HUDEP-2 (cell line): ENCODE data around the gene NUP214.
"Not testable (repeated sequence)": the region's sequence is repeated elsewhere in the genome, so short reads cannot be mapped to it uniquely, and the experiment has no call there.

Experiments used
- DNase-seq, 76 experiments: peaks; one replicate each; lab custom pipeline; 2025; ENCODE audit not compliant: unreplicated experiment in 76 of 76; lab: John Stamatoyannopoulos, UW

Gene NUP214

DNA sequence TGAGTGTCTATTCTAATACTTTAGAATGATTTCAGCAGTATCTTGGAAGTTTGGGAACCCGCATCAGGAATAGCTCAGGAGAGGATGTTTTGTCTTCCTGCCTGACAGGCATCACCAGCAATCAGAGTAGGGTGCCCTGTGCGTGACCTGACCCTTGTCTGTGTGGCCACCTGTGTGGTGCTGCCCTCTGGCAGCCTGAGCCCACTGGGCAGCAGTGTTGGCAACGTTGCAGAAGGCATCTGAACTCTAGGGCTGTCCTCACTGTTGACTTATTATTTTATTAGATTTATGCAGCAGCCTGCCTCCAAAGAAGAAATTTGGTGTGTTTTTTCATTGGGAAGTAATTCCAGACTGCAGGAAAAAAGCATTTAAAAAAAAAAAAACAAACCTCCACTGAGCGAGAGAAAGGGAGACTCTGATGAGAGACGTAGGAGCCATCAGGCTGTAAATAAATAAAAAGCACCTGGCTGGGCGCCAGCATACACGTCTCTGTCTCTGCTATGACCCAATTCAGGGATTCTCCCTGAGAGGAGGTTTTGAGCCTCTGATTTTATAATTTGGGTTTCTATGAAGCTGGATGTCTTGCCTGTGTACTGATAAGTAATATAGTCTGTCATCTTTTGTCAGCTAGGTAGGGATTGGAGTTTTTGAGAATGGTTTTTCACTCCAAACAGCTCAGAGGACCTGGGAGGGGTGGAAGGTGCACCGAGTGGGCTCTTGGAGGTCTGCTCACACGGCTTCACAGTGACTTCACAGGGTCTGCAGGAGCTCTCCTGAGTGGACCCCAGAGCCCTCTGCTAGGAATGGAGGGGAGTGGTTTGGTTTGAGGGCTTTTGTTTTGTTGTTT is 101.9 kb downstream of the NUP214 start:
- no peak for DNase-seq

DNA sequence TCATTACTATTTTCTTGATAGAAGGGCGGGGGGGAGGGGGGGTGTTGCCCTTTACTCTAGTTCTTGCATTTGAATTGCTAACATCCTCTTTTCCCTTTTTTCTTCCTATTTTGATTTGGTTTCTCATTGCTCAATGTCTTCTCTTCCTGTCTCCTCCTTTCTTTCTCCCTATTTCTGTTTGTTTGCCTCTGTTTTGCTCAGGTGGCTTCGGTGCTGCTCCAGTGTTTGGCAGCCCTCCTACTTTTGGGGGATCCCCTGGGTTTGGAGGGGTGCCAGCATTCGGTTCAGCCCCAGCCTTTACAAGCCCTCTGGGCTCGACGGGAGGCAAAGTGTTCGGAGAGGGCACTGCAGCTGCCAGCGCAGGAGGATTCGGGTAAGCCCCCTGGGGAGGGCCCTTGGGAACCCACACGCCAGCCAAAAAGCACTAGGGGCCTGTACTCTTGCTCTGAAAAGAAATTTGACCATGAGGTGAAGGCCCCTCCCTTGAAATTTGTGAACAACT is 102.6 kb downstream of the NUP214 start:
- DNase-seq, result no peak

DNA sequence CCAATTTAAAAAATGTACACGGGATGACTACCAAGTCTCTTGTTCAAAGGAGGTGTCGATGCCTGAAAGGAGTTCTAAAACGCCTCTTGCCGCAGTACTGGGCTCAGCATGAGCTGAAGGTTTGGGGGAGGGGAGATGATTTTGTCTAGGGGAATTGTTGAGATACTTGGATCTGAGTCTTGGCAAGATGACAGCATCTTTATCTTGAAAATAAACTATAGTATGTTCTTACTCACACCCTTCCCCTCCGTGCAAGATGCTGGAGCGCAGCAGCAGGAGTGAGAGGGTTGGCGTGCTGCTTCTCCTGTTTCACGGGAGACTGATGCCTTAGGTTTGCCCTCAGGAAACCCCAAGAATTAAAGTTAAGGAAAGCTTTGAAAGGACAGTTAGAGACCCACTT is 103.6 kb downstream of the NUP214 start:
- peak in 7 of 76 experiments; percentile 1 to 41 (median 13) for DNase-seq

DNA sequence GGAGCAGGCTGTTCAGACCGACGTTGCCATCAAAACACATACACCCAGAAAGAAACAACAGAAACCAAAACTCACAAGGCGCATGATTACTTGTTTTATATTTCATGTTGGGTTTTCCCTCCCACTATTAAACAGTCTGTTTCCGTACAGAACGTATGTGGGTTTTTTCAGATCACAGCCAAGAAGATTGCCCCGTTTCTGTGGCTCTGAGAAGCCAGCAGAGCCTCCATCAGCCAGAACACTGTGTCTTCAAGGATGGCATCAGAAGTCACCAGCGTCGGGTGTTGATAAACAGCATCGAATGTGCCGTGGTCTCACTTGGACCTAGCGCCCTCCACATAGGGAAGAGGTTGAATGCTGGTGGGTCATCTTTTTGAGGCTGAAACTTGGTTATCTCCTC is 108.2 kb downstream of the NUP214 start:
- no peak for DNase-seq

DNA sequence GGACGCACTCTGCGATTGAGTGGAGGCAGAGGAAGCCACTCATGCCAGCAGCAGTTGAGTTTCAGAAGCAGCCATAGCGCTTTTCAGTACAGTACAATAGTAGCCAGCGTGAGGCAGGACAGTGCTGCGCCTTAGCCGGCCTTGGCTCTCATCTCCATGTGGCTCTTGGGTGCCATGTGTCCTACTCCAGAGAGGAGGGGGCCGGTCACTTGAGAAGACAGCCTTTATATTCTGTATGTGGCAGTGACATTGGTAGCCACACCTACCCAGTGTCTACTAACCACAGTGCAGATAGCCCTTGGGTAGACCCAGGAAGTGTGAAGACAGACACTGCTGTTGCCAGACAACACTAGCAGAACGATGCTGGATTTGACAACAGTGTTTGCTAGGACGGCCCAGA is 108.6 kb downstream of the NUP214 start:
- DNase-seq, result peak in 1 of 76 experiments; percentile 4

DNA sequence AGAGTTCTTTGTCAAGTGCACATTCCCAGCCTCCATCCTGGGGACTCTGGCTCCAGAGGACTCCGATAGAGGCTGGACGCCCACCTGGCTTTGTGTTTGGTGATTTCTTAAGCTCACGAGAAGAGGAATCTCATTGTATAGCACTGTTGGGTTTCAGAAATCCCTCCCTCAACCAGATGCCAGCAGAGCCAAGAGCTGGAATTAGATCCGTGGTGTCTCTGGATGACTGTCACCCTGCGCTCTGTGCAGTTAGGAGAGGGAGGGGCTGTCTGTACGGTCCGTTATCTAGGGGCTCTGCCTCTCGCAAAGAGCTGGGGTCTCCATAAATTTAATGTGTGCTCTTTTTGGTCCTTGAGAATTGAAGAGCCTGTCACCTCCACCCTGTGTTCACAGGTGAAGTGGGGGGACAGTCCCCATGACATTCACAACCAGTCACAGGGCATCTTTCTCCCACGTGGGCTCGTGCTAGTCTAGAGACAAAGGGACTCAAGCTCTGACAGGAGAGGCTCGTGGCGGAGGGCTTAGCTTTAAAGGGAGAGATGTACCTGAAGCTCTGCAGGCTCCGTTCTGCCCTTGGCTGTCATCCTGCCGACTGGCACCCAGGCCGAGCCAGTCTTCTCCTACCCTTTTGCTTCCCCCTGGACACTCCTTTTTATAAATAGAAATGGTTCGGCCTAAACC is 109.6 kb downstream of the NUP214 start:
- no peak for DNase-seq

DNA sequence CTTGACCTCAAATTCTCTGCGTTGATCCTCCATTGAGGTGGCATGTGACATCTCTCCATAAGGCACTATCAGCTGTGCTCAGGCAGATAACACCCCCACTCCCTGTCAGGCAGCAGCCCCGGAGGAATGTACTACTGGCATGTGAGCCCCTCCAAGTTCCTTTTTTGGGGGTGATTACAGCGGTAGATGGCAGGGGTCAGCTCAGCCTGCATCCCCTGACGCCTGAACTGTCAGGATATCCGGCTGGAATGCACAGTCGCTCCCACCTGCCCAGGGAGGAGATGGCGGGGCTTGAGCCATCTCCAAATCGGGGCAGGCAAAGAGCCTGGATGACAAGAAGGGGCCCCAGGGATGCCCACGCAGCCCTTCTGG is 110.1 kb downstream of the NUP214 start:
- peak in 19 of 76 experiments; percentile 6 to 49 (median 18) for DNase-seq

DNA sequence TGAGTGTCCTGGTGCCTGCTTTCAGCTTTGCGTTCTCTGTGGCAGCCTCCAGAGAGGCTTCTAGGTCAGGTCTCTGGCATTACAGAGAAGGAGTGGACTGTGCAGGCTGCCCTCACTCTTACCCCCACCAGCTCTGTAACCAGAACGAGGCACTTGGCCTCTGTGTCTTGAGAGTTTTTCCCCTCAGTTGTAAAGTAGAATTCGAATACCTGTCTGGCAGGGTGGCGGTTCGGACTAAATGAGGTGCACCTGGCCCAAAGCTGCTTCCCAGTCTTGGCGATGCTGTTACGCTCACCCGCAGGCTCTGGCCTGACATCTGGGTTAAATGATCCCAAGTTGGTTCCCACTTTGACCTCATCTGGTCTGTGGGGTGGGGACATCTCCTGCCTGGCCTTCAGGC is 110.8 kb downstream of the NUP214 start:
- no peak for DNase-seq

DNA sequence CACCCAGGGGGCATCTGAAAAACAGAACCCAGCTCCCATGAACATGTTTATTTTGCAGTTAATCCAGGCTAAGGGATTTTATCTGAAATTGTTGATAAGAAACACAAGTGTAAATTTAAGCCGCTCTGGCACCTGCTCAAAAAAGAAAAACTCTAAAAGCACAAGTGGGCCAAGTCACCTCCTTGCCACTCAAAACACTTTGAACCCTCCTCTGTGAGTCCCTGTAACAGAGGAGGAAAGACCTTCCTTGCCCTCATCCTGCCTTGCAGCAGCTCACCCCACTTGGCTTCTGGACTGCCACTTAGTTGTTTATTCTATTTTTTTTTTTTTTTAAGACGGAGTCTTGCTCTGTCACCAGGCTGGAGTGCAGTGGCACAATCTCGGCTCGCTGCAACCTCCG is 111.4 kb downstream of the NUP214 start:
- DNase-seq, result no peak

DNA sequence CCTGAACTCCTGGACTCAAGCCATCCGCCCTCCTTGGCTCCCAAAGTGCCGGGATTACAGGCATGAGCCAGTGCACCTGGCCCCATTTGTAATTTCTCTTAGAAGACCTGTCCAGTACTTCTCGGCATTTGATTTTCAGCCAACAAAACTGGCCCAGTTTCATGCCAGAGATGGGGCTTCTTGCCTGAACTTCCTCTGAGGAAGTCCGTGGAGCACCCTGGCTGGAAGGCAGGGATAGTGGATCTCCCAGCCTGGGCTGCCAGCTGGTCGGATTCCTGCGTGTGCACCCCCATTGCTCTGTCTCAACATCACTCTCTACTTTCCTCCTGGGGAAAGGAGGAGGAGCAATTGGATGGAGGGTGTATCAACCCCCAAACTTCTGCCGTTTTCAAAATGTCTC is 111.9 kb downstream of the NUP214 start:
- DNase-seq, result no peak

DNA sequence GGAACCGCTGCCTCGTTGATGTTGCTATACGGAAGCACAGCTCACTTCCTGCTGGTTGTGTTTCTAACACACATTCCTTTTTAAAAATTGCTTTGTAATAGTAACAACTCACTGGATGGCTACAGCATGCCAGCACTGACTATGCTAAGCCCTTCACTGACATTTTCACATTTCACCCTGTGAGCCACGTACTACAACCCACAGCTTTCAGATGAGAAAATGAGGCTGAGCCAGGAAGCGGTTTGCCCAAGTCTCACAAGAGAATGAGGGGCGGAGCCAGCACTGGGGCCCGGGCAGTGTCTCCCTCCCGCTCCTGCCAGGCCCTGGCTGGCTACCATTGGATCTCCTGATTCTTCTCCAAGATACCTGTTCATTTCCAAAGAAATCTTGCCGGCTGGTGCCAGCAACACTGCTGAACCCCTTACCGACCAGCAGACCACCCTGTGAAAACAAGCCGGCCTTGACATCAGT is 112.6 kb downstream of the NUP214 start:
- peak in 43 of 76 experiments; percentile 10 to 67 (median 36) for DNase-seq

DNA sequence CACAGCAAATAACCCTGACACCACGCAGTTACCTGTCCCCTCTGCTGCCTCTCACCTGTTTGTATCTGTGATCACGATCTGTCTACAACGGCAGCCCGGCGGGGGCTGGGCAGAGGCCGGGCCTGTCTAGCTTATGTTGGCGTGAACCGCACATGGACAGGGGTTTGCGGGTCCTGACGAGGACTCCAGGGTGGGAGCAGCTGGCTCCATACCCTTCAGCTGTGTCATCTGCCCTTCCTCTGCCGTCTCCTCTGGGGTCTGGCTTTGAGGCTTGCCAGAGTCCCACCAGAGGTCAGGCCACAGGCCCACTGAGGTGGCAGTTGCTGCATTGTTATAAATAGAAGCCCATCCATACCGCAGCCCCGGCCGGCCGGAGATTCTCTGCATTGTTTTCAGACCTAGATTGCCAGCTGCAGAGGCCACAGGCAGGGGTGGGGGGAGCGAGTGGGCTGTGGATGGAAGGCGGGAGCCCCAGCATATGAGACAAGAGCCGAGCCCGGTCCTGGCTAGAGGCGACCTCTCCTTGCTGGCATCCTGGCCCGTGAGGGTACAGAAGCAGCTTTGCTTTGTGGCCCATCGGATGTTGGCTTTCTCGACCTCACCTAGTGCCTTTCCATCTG is 113.1 kb downstream of the NUP214 start:
- no peak for DNase-seq

DNA sequence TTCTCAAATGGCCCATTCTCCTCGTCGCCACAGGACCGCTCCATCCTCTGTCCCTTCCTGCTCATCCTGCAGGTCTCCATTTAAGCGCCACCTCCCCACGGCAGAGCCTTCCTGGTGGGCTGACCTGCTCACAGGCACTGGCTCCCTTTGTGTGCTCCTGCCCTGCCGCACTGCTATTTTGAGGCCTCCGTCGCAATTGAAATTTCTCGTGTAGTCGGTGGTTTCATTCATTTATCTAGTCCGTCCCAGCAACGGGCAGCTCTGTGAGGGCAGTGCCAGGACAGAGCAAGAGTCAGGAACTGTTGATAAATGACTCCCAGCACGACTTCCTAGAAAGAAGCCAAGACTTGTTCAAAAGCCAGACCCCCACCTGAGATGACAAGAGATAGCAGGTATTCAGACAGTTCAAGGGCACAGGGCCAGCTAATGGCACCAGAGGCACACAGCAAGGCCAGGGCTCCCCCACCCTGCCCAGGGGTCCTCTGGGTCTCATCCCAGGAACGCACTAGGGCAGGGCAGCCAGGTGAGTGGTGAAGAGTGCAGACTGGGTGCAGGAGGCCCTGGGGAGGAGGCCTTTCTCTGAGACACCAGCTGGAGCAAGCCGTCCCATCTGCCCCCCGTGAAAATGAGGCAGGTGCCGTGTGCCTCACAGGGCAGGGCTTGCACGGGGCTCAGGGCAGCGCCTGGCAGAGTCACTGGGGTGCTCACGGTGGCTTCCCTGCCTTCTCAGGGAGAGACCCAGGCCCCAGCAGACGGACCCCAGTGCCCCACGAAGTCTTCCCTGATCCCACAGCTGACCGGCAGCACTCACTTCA is 114.0 kb downstream of the NUP214 start:
- no peak for DNase-seq

DNA sequence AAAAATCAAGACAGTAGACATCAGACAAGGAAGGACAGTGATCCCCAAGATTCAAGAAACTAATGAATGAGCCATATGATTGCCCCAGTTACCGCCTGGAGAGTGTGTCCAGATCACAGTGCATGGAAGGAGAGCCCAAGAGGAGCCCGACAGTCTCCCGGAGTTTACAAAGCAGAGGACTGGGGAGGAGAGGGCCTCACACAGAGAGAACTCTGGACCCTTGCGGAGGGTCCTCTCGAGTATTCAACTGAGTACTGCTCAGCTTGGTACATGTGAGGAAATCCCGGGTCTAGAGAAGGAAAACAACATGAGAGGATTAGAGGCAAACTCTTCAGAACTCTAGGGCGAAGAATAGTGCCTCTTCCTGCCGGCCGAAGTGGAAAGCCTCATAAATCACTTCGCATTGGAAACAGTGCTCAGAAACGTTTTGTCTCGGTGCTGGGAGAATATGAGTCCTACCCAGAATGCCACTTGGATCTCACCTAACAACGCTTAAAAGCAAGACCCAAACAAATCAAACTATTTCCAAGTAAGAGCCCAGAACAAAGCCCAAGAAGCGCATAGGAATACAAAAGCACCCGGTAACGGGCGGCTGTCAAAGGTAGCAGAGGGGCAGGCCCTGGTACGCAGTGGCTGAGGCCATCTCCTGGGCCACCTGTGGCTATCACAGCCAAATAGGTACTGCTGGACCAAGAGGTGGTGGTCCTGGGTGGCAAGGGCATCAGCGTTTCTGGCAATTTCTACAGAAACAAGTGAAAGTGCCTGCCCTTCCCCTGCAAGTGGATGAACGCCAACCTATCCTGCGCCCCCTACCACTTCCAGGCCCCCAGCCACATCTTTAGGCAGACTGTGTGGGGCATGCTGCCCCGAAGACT is 114.9 kb downstream of the NUP214 start:
- no peak for DNase-seq

DNA sequence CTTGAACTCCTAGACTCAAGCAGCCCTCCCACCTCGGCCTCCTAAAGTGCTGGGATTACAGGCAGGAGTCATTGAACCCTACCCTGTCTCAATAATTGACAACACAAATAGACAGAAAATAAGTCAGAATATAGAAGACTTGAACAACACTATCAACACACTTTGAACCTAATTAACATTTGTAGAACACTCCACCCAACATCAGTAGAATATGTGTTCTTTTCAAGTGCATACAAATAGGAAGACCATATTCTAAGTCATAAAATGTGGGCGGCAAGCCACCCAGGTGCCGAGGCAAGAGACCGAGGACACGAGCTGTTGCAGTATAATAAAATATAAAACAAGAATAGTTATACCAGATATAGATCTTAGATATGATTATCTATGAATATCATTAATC is 118.9 kb downstream of the NUP214 start:
- not testable (repeated sequence) for DNase-seq

DNA sequence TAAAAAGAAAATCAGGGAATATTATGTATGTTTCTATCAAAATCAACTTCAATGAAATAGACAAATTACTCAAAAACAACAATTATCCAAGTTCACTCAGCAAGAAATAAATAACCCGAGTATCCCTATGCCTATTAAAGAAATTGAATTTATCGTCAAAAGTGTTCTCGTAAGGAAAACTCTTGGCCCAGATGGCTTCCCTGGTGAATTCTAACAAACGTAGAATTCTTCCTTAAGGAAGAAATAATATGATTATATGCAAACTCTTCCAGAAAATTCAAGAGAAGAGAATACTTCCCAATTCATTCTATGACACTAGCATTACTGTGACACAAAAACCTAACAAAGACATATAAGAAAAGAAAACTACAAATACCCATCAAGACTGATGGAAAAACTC is 121.2 kb downstream of the NUP214 start:
- no peak for DNase-seq

DNA sequence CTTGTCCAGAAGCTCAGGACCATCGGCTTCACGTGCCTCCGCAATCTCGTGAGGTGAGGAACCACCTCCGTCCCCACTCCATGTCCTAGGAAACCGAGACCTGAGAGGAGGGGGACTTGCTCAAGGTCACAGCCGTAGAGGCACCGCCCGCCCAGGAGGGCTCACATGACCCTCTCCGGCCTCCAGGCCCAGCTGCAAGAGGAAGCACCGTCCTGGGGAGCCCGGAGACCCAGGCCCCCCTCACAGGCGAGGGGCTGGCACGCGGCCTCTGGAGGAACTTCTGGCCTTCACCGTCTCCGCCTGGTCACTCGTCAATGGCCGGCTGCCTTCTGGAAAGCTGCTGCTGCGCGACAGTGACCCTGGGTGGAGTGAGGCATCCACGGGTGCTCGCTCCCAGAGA is 126.7 kb downstream of the NUP214 start:
- DNase-seq, result no peak

DNA sequence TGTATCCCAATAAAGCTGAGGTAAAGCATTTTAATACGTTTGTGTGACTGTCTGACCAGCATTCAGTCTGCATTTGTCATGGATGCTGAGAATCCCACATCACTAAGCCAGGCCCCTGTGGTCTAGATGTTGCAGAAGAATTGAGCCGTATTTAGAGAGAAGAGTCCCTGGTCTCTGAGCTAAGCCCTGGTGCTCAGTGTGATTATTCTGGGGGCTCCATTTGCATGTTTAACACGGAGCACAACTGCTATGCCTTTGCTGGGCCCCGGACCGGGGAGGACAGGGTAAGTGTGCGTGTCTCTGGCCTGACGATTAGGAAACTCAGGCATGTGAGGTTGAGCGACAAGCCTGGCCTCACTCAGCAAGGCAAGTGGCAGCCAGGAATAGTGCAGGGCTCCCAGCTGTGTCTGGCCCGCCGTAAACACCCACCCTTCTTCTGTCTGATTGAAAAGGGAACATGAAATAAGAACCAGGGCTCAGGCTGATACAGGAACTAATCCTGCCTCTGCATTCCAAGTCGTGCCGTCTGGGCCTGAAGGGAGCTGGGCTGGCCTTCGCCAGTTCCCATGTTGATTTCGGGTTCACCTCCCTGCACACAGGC is 128.6 kb downstream of the NUP214 start:
- DNase-seq, result no peak

DNA sequence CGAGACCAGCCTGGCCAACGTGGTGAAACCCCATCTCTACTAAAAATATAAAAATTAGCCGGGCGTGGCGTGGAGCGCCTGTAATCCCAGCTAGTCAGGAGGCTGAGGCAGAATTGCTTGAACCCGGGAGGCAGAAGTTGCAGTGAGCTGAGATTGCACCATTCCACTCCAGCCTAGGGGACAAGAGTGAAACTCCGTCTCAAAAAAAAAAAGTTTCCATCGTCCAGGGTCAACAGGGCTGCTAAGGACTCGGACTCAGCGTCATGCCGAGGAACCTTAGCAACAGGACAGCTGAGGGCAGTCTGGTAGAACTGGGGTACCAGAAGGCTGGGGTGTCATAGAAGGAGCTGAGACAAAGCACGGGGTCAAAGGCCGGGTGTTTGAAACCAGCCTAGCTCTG is 129.2 kb downstream of the NUP214 start:
- DNase-seq, result no peak
